ENCODE data around the gene TXNL4A. TPM values are rescaled to one million over a fixed set of nuclear protein-coding genes. Genes with fewer than 3 reads are reported as not detected.
A peak's percentile ranks its signal among the peaks of the same experiment; 100 is the strongest.

Gene TXNL4A
- total RNA-seq, 4 donors from 2014 or later, result 18.0 to 47.6 (median 33.6) TPM

- TF ChIP-seq, protein P1, sequence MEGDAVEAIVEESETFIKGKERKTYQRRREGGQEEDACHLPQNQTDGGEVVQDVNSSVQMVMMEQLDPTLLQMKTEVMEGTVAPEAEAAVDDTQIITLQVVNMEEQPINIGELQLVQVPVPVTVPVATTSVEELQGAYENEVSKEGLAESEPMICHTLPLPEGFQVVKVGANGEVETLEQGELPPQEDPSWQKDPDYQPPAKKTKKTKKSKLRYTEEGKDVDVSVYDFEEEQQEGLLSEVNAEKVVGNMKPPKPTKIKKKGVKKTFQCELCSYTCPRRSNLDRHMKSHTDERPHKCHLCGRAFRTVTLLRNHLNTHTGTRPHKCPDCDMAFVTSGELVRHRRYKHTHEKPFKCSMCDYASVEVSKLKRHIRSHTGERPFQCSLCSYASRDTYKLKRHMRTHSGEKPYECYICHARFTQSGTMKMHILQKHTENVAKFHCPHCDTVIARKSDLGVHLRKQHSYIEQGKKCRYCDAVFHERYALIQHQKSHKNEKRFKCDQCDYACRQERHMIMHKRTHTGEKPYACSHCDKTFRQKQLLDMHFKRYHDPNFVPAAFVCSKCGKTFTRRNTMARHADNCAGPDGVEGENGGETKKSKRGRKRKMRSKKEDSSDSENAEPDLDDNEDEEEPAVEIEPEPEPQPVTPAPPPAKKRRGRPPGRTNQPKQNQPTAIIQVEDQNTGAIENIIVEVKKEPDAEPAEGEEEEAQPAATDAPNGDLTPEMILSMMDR (IDR thresholded peaks at IDR 0.05), result no peak
- ATAC-seq (ENCODE audit: low FRiP score), result no peak
- no peak for DNase-seq (ENCODE audit: low spot score)
These were observed 14.8 kb downstream of the TXNL4A start for GRCh38 chr18:79973517-79973916.

DNA sequence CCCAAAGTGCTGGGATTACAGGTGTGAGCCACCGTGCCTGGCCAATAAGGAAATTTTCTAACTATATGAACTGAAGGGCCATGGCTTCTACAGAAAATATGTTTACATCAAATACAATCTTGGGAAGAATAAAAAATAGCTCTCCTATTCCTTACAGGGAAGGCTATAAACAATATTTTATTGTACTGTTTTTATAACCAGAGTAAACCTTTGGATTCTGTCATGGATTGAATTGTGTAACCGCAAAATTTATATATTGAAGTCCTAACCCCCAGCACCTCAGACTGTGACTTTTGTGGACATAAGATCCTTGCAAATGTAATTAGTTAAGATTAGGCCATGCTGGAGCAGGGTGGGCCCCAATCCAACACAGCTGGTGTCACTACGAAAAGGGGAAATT lies 15.6 kb downstream of the TXNL4A start:
- ATAC-seq (ENCODE audit: low FRiP score), result no peak
- TF ChIP-seq, protein P1 (IDR thresholded peaks at IDR 0.05), result no peak
- DNase-seq (ENCODE audit: low spot score), result no peak

DNA sequence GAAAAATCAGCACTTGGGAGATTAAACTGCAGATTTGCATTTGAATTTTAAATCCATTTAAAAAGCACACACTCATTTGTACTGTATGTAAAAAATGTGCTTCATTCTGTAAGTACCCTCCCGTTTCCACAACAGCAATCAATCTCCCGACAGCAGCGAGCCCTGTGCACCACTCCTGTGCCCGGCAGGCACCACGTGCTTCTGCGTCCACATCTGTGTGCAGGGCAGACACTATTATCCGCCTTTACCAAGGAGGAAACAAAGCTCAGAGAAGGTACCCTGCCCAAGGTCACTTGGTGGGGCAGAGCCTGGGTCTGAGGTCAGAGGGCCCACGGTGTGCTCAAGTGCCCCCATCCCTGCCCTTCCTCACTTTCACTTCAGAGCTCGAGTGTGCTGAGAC lies 16.4 kb downstream of the TXNL4A start:
- no peak for ATAC-seq (ENCODE audit: low FRiP score)
- TF ChIP-seq, protein P1 (IDR thresholded peaks at IDR 0.05), result no peak
- peak; percentile 6 for DNase-seq (ENCODE audit: low spot score)

DNA sequence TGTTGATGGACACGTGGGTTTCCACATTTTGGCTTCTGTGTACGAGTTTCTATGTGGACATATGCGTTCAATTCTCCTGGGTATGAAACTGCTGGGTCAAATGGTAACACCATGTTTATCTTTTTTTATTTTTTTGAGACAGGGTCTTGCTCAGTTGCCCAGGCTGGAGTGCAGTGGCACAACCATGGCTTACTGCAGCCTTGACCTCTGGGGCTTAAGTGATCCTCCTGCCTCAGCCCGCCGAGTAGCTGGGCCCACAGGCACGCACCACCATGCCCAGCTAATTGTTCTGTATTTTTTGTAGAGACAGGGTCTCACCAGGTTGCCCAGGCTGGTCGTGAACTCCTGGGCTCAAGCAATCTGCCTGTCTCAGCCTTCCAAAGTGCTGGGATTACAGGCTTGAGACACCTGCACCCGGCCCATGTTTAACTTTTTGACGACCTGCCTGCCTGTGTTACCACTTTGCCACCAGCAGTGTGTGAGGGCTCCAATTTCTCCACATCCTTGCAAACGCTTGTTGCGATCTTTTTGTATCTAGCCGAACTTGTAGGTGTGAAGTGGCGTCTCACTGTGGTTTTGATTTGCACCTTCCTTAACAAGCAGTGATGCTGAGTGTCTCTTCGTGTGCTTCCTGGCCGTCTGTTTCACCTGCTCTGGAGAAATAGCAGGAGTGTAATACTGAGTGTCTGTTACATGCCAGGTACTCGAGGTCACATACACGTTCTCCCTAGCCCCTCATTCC lies 17.0 kb downstream of the TXNL4A start:
- ATAC-seq (ENCODE audit: low FRiP score) (peak; percentile 27), DNase-seq (ENCODE audit: low spot score) (no peak)
- TF ChIP-seq, protein P1 (IDR thresholded peaks at IDR 0.05), result no peak

DNA sequence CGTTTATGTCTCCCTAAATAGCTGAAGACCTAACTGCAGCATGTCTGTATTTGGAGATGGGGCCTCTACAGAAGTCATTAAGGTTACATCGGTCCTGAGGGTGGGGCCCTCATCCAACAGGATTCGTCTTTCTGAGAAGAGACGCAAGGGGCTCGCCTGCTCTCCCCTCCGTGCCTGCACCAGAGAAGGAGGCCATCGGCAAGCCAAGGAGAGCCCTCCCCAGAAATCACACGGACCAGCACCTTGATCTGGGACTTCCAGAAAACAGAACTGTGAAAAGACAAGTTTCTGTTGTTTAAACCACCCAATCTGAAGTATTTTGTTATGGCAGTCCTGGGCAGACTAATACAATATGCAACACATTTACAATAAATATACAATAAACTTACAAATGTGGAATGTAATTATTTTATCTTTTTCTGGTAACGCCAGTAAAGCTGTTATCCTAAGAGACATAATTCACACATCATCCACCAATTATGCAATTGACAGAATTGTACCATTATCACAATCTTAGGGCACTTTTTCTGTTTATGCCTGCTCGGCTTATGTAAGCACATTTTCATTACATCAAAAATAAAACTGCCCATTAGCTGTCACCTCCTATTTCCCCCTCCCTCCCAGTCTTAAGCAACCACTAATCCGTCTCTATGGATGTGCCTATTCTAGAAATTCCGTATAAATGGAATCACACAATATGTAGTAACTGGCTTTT lies 17.8 kb downstream of the TXNL4A start:
- TF ChIP-seq, protein P1 (IDR thresholded peaks at IDR 0.05), result no peak
- DNase-seq (ENCODE audit: low spot score), result peak; percentile 0

GRCh38 chr18:79965119-79965902 lies 23.1 kb downstream of the TXNL4A start:
- TF ChIP-seq, protein P1 (IDR thresholded peaks at IDR 0.05), result no peak
- ATAC-seq (ENCODE audit: low FRiP score) (peak; percentile 75), DNase-seq (ENCODE audit: low spot score) (peak; percentile 21)

More for the DNA sequence above, 17.8 kb downstream of the TXNL4A start:
- no peak for ATAC-seq (ENCODE audit: low FRiP score)
